OCI-LY3 (cell line): Measurements from ENCODE around the gene COL16A1.

Source experiments
- CTCF ChIP-seq: fragments of 200-600, 300-600 bp; sonication (generic); IDR thresholded peaks from 2 replicates; pipeline ENCODE4 v1.5.1; 2014; ENCODE audit warnings: antibody characterized with exemption, low read length, low read depth
- EZH2phosphoT487 ChIP-seq: fragments of 200-600 bp; shearing (Covaris generic); IDR thresholded peaks from 2 replicates; pipeline ENCODE4 v1.6.1; 2018; ENCODE audit warnings: antibody characterized with exemption, mixed run types, low read depth

GRCh38 chr1:31624309-31624708 is 79.5 kb downstream of the COL16A1 start:
- TF ChIP-seq CTCF (no peak), EZH2phosphoT487 (no peak)
